GM18526 (cell line): ENCODE data around the gene ZNF236.

Experiments used
- POLR2A ChIP-seq: IDR thresholded peaks from 3 replicates; pipeline ENCODE4 v1.6.1; 2011; ENCODE audit not compliant: insufficient read length; ENCODE audit errors: extremely low read depth

Gene ZNF236

DNA sequence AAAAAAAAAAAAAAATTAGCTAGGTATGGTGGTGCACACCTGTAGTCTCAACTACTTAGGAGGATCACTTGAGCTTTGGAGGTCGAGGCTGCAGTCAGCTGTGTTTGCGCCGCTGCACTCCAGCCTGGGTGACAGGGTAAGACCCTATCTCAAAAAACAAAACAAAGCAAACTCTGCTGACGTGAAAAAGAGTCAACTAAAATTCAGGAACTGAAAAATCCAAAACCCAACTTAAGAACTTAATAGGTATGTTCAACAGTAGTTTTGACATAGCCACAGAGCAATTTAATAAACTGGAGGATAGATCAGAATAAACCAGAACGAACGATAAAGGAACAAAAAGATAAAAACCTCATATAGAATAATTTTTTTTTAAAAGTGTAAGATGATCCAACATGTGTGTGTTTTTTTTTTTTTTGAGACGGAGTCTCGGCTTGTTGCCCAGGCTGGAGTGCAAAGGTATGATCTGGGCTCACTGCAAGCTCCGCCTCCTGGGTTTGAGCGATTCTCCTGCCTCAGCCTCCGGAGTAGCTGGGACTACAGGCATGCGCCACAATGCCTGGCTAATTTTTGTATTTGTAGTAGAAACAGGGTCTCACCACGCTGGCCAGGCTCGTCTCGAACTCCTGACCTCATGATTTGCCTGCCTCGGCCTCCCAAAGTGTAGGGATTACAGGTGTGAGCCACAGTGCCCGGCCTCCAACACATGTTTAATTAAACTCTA, 4.3 kb upstream of the ZNF236 start:
- TF ChIP-seq POLR2A: no peak

DNA sequence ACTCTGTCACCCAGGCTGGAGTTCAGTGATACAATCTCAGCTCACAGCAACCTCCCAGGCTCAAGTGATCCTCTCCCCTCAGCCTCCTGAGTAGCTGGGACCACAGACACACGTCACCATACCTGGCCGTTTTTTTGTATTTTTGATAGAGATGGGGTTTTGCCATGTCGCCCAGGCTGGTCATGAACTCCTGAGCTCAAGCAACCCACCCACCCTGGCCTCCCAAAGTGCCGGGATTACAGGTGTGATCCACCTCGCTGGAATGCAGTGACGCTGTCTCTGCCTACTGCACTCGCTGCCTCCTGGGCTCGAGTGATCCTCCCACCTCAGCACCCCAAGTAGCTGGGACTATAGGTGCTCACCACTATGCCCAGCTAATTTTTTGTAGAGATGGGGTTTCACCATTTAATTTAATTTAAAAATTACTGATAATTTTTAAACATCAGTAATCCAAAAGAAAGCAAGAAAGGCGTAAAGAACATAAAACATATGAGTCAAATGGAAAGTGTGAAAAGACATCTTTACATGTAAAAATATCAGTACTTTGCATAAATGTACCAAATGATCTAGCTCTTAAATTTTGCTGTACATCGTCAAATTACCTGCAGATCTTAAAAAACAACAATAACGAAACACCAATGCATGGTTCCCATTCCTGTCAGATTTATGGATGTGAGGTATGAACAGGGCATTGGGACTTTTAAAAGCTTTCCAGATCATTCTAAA, 2.8 kb upstream of the ZNF236 start:
- no peak for TF ChIP-seq POLR2A

DNA sequence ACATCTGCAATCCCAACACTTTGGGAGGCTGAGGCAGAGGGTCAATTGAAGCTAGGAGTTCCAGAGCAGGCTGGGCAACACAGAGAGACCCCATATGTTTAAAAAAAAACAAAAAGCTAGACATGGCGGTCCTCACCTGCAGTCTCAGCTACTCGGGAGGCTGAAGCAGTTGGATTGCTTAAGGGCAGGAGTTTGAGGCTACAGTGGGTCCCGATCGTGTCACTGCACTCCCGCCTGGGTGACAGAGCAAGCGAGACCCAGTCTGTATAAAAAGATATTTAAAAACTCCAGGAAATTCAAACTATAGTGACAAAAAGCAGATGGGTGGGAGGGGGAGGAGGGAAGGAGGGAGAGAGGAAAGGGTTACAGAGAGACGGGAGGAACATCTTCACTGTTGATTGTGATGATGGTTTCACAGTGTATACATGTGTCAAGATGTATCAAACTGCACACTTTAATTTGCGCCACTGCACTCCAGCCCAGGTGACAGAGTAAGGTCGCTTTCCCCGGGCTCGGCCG, 942 bp upstream of the ZNF236 start:
- no peak for TF ChIP-seq POLR2A

DNA sequence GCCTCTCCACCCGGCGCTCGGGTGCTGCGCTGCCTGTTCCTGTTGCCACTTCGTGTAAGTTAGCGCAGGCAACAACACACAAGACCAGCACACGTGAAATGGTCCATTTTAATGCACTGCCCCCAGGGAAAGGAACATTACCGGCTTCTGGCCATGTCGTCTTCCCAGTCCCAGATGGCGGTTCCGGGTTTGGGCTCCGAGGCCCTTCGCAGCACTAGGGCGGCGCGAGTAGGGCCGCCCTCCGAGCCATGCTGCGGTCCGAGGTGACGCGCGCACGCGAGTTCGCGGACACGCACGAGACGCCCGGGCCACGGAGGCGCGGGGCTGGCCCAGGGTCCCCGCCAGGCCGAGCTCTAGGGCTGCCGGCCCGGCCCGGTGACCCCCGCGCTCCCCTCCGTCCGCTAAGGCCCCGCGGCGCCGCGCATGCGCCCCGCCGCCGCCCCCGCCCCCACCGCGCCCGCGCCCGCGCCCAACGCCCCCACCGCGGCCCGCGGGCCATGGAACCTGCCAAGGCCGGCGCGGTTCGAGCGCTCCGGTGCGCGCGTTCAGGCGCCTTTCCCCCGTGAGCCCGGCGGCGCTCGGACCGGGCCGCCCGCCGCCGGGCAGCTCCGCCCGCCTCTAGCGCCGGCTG, 367 bp upstream of the ZNF236 start:
- peak; percentile 70 for TF ChIP-seq POLR2A

DNA sequence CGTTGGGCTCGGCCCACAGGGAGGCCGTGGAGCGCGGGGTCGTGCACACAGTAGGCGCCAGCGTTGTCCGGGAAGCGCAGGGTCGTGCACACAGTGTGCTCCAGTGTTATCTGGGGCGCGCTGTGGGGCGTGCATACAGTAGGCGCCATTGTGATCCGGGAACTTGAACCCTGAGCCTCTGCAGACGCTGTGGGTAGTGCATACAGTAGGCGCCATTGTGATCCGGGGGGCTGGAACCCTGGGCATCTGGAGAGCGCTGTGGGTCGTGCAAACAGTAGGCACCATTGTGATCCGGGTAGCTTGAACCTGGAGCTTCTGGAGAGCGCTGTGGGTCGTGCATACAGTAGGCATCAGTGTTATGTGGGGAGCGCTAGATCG, 793 bp downstream of the ZNF236 start:
- TF ChIP-seq POLR2A: no peak

DNA sequence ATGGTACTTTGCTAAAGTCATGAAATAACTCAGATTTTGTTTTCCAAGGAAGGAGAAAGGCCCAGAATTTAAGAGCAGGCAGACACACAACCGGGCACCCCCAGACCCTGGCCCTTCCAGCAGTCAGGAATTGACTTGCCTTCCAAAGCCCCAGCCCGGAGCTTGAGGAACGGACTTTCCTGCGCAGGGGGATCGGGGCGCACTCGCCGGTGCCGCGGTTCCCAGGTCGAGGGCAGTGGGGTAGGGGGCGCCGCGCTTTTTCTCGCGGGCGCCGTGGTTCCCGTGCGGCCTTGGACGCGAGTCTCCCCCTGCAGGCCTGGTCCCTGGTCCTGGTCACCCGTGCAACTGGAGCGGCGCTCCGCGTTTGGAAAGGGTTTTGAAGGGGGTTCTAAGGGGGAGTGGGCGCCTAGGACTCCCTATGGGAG, 1.2 kb downstream of the ZNF236 start:
- TF ChIP-seq POLR2A: no peak

DNA sequence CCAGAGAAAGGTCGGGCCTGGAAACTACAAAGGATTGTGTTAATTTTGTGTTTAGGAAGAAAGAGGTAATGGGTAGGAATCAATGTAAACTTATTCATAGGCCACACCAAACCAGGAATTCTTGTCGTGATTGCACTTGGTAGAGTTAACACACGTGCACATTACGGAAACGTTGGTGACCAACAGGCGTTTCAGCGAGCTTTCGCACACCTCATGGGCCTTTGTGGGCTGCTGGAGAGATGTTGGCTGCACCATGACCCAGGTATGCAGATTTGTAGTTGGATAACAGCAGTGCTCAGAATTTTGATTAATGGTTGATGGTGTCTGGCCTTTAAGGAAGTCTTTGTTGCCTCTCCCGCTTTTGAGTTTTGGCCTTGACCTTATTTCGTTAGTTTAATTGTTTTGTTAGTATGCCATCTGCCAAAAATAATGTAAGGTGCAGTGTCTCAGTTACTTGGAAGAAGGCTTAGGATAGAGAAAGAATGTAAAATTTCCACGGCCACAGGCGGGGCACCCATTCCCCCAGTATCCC, 1.9 kb downstream of the ZNF236 start:
- no peak for TF ChIP-seq POLR2A

DNA sequence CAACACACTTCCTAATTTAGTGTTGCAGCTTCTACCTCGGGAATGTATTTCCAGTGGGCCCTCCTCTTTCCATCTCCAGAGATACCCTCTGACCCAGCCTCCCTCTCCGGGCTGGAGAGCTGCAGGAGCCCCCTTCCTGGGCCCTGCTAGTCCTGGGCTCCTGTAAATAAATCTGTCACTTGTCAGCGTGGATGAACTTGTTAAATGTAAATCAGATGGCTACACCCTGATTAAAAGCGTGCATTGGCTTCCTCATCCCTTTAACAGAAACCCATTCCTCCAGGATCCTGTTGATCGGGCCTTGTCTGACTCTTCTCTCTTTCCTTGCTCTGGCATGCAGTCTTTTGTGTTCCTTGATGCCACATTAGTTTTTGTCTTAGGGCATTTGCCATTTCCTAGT, 2.4 kb downstream of the ZNF236 start:
- TF ChIP-seq POLR2A: no peak

DNA sequence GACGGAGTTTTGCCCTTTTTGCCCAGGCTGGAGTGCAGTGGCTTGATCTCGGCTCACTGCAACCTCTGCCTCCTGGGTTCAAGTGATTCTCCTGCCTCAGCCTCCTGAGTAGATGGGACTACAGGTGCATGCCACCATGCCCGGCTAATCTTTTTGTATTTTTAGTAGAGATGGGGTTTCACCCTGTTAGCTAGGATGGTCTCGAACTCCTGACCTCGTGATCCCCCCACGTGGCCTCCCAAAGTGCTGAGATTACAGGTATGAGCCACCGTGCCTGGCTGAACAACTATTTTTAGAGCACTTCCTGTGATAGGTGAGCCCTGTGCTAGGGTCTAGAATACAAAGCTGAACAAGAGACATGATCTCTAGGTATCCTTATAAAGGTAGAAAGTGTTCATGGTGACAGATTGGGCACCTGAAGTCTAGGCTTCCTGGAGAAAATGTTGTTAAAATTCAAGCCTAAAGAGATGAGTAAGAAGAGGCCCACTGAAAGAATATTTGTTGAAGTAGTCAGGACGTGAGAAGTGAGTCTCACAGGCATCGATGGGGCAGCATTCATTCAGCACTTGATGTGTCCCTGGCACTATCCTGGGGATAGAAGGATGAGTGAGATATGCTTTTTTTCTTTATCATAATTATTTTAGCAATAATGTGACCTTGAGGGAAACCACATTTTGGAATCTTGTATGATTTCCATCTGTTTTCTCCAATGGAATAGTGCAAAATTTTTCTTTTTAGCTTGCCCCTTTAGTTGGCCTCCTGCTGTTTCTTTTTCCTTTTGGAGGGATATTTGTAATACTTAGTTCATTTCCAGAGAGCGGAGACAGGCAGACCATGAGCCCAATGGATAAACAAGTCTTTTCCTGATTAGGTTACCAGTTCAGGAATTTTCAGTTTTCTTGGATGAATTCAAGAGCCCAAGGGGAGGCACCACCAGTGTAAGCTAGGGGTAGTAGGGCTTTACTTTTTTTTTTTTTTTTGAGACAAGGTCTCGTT, 5.1 kb downstream of the ZNF236 start:
- TF ChIP-seq POLR2A: no peak

DNA sequence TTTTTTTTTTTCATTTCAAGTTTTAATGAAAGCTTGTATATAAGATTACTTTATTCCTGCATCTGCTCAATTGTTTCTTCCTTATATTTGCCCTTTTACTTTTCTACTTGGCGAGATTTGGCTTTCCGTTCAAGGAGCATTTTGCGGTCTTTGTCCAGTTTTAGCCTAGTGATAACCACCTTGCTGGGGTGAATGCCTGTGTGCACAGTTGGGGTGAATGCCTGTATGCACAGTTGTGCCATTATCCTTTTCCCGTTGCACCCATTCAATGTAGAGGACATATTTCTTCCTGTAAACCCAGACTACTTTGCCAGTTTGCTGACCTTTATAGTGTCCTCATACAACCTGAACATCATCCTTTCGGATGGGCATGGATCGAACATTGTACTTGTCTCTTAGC, 12.0 kb downstream of the ZNF236 start:
- no peak for TF ChIP-seq POLR2A

DNA sequence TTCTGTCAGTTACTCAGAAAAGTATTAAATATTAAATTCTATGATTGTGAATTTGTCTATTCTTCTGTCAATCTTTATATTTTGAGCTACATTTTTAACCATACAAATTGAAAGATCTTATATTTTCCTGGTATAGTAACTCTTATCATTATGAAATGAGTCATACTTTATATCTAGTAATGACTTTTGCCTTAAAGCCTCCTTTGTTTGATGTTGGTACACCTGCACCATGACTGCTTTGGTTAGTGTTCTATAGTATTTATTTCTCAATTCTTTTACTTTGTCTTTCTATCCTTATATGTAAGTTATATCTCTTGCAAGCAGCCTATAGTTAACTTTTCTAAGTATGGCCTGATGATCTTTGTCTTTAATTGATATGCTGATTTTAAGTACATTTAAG, 13.0 kb downstream of the ZNF236 start:
- no peak for TF ChIP-seq POLR2A

DNA sequence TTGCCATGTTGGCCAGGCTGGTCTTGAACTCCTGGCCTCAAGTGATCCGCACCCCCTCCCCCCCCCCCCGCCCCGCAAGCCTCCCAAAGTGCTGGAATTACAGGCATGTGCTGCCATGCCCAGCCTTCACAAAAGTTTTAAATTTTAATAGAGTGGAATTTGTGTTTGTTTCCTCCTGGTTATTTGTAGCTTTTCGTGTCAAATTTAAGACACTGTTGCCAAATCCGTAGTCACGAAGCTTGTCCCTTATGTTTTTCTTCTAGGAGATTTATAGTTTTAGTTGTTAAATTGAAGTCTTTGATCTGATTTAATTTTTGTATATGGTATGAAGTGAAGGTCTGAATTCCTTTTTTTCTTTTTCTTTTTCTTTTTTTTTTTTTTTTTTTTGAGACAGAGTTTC, 14.7 kb downstream of the ZNF236 start:
- no peak for TF ChIP-seq POLR2A

DNA sequence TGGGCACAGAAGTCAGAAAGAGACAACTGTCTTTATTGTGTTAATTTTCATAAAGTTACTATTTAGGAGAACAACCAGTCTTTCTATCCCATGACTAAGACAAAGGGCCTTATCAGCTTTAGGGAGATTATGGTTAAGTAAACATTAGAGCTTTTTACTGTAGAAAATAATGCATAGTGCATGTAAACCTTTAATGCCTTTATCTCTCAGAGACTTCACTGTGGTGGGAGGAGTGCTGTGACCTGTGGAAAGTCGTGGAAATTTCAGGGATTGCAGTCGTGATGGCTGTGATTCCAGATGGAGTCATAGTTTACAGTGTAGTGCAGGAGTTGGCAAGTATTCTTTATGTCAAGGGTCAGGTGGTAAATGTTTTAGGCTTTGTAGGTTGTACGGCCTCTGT, 15.8 kb downstream of the ZNF236 start:
- TF ChIP-seq POLR2A: no peak

DNA sequence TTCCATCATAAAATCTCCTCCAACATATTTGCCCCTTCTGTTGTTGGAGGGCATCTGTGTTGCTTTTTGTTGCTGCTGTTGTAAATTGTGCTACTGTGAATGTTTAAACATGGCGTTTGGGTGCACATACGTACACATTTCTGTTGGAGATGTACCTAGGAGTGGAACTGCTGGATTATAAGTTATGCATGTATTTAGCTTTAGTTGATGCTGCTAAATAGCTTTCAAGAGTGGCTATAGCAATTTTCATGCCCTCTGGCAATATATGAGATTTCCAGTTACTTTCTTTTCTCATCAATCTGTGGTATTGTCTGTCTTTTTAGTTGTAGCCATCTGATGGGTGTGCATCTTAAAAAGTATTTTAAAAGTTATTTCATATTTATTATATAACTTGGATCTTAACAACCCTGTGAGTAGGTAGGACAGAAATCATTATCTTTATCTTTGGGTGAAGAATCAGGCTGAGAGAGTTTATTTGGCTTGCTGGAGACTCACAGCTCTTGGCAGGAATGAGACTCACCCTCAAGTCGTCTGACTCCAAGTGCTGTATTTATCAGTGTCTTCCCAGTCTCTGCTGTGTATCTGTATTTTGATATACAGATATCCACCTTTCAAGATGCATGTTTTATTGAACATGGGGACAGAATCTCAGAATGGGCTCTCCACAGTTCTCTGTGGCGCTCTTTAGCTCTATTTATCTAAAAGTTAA, 16.9 kb downstream of the ZNF236 start:
- no peak for TF ChIP-seq POLR2A

DNA sequence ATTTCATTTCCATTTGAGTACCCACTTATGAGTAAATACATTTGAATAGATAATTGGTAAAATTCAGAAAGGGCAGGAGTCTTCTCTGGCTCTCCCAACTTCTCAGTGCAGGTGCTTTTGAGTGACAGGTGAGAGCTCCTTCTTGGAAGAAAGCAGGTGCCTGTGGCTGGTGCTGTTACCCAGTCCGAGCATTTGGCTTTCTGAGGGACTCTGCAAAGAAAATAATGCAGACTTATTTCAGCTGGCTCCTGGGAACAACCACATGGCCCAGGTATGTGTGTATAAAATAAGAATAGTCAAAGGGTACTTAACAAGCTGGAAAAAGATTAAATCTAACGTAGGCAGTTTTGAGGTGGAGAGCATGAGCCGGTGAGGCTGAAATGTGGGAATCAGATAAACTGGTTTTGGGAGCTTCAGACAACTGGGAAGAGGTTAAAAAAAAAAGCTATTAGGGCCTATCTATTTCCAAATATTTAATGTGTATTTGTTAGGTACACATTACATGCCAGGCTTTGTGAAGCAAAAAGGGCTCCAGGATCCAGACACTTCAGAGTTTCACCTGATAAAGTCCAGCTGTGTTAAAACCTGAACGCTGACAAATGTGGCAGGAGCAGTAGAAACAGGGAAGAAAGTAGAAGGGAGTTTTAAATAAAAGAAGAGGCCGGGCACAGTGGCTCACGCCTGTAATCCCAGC, 20.6 kb downstream of the ZNF236 start:
- TF ChIP-seq POLR2A: no peak
